Osteoblast (primary cell): ENCODE measurements around the gene SBK2. TPM values are rescaled to one million over a fixed set of nuclear protein-coding genes. Genes with fewer than 3 reads are reported as not detected.
"Not testable (repeated sequence)": the region's sequence is repeated elsewhere in the genome, so short reads cannot be mapped to it uniquely, and the experiment has no call there.

Experiments
- DNase-seq: peaks from one replicate; pipeline ENCODE4 v3.0.0; 2011; ENCODE audit warnings: low spot score, mixed read lengths; ENCODE audit not compliant: insufficient read length; ENCODE audit errors: missing footprints
- H2AFZ ChIP-seq: 2 replicates; pipeline ENCODE4 v1.6.0; 2011; ENCODE audit warnings: mild to moderate bottlenecking, low read length
- H3K27ac ChIP-seq: 2 replicates; pipeline ENCODE4 v1.5.1; 2011; ENCODE audit warnings: mild to moderate bottlenecking, low read depth, low read length, moderate library complexity
- H3K27me3 ChIP-seq: 2 replicates; pipeline ENCODE4 v1.6.0; 2012; ENCODE audit warnings: mild to moderate bottlenecking, control low read depth, inconsistent platforms, low read length, moderate library complexity; ENCODE audit not compliant: insufficient read depth
- H3K36me3 ChIP-seq: 2 replicates; pipeline ENCODE4 v1.5.1; 2011; ENCODE audit warnings: mild to moderate bottlenecking, low read length, control low read depth, moderate library complexity; ENCODE audit not compliant: insufficient read depth
- H3K4me1 ChIP-seq: 2 replicates; pipeline ENCODE4 v1.5.1; 2011; ENCODE audit warnings: mild to moderate bottlenecking, low read length, control low read depth, moderate library complexity; ENCODE audit not compliant: insufficient read depth
- H3K4me2 ChIP-seq: 2 replicates; pipeline ENCODE4 v1.6.0; 2011; ENCODE audit warnings: mild to moderate bottlenecking, low read length; ENCODE audit not compliant: insufficient read depth
- H3K4me3 ChIP-seq: fragments of 200-600 bp; sonication (generic); 3 replicates; pipeline ENCODE4 v1.5.1; 2012; ENCODE audit warnings: mild to moderate bottlenecking, low read length, inconsistent platforms; ENCODE audit not compliant: insufficient read depth
- H3K79me2 ChIP-seq: 2 replicates; pipeline ENCODE4 v1.6.0; 2012; ENCODE audit warnings: mild to moderate bottlenecking, low read length, control low read depth, inconsistent platforms; ENCODE audit not compliant: insufficient read depth
- H3K9me3 ChIP-seq: 2 replicates; pipeline ENCODE4 v1.5.1; 2011; ENCODE audit warnings: low read depth, low read length, control low read depth
- H4K20me1 ChIP-seq: 2 replicates; pipeline ENCODE4 v1.6.0; 2012; ENCODE audit warnings: mild to moderate bottlenecking, low read length, control low read depth; ENCODE audit not compliant: insufficient read depth
- CTCF ChIP-seq: IDR thresholded peaks from 2 replicates; pipeline ENCODE4 v1.5.1; 2011; ENCODE audit warnings: mild to moderate bottlenecking, low read depth, low read length, moderate library complexity; ENCODE audit errors: extremely low read depth
- total RNA-seq: library from RNA; depleted of rRNA; stranded (reverse); fragments of >200 nt; gene quantifications from 2 replicates; pipeline ENCODE4 v1.2.3, GENCODE V29; 2012

SBK2 gene
- total RNA-seq, 1 donor = not detected

GRCh38 chr19:55497763-55498162 is 39.2 kb downstream of the SBK2 start:
- Histone ChIP-seq H3K4me2 (no peak overlapping the region), H4K20me1 (no peaks in the 10 kb centered on the region), H3K27me3 (no peaks in the 10 kb centered on the region), H3K4me3 (no peak overlapping the region), H3K27ac (no peak overlapping the region), H3K36me3 (peaks cover 57% of the 10 kb centered on the region), H3K9me3 (no peaks in the 10 kb centered on the region), H3K79me2 (peaks cover 7% of the 10 kb centered on the region), H2AFZ (no peak overlapping the region), H3K4me1 (peaks cover 24% of the 10 kb centered on the region)
- DNase-seq = peak; percentile 9
- no peak for TF ChIP-seq CTCF

GRCh38 chr19:55496820-55497219 is 40.1 kb downstream of the SBK2 start:
- not testable (repeated sequence) for H3K79me2 ChIP-seq
- Histone ChIP-seq H3K4me1 (peaks cover 25% of the 10 kb centered on the region), H3K36me3 (peaks cover 52% of the 10 kb centered on the region)

GRCh38 chr19:55495646-55496349 is 41.1 kb downstream of the SBK2 start:
- H4K20me1 ChIP-seq = no peaks in the 10 kb centered on the region
- TF ChIP-seq CTCF = no peak
- peak; percentile 65 for DNase-seq
- H3K4me3 ChIP-seq = no peak overlapping the region
- H3K27ac ChIP-seq = no peak overlapping the region
- H3K9me3 ChIP-seq = no peaks in the 10 kb centered on the region
- no peaks in the 10 kb centered on the region for H3K27me3 ChIP-seq
- H3K79me2 ChIP-seq = peaks cover 7% of the 10 kb centered on the region
- no peak overlapping the region for H3K4me2 ChIP-seq
- H3K4me1 ChIP-seq = peaks cover 28% of the 10 kb centered on the region
- no peak overlapping the region for H2AFZ ChIP-seq
- H3K36me3 ChIP-seq = peaks cover 44% of the 10 kb centered on the region

More at GRCh38 chr19:55496820-55497219, 40.1 kb downstream of the SBK2 start:
- H3K4me3 ChIP-seq, H4K20me1 ChIP-seq, H3K9me3 ChIP-seq, H3K27ac ChIP-seq, H3K27me3 ChIP-seq, H2AFZ ChIP-seq, DNase-seq, H3K4me2 ChIP-seq: not testable (repeated sequence)

GRCh38 chr19:55494172-55494761 is 42.7 kb downstream of the SBK2 start:
- Histone ChIP-seq H2AFZ (peak overlapping the region; percentile 70), H3K27me3 (no peaks in the 10 kb centered on the region), H3K79me2 (peaks cover 7% of the 10 kb centered on the region), H3K4me1 (peaks cover 32% of the 10 kb centered on the region), H3K36me3 (peaks cover 34% of the 10 kb centered on the region), H3K4me3 (peak overlapping the region; percentile 70), H3K27ac (peak overlapping the region; percentile 82), H3K9me3 (no peaks in the 10 kb centered on the region), H3K4me2 (peak overlapping the region; percentile 81), H4K20me1 (no peaks in the 10 kb centered on the region)
- no peak for TF ChIP-seq CTCF
- peak; percentile 99 for DNase-seq
